Thoracic aorta (tissue), 2 donors: ENCODE data around the gene RPL14. TPM values are rescaled to one million over a fixed set of nuclear protein-coding genes. Genes with fewer than 3 reads are reported as not detected.
"Not testable (repeated sequence)": the region's sequence is repeated elsewhere in the genome, so short reads cannot be mapped to it uniquely, and the experiment has no call there.

ENCODE experiments used
- ATAC-seq: fragments of 150-250 bp; one replicate; pipeline ENCODE4 v1.8.0; 2017; ENCODE audit warnings: low read depth; ENCODE audit not compliant: insufficient number of reproducible peaks, low FRiP score
- DNase-seq: peaks from one replicate; pipeline ENCODE4 v3.0.0-alpha.2; 2020; ENCODE audit warnings: low spot score
- H3K27ac ChIP-seq, 2 donors: fragments of 200-600 bp; sonication (generic); 1 replicate in 1 of 2; 2 replicates in 1 of 2; pipeline ENCODE4 v1.5.1; 2016; ENCODE audit warnings: mild to moderate bottlenecking in 2 of 2, moderate library complexity in 2 of 2
- H3K27me3 ChIP-seq: fragments of 200-600 bp; sonication (generic); replicated peaks from 2 replicates; pipeline ENCODE4 v1.6.0; 2016; ENCODE audit warnings: mild to moderate bottlenecking; ENCODE audit not compliant: insufficient read depth
- H3K36me3 ChIP-seq: fragments of 200-600 bp; sonication (generic); one replicate; pipeline ENCODE4 v1.5.1; 2016
- H3K4me1 ChIP-seq, 2 donors: fragments of 200-600 bp; sonication (generic); 1 replicate in 1 of 2; 2 replicates in 1 of 2; pipeline versions ENCODE4 v1.5.1 to v1.6.0; 2016; ENCODE audit warnings: low read depth in 2 of 2, mild to moderate bottlenecking in 1 of 2; ENCODE audit not compliant: control insufficient read depth in 1 of 2
- H3K4me3 ChIP-seq: fragments of 200-600 bp; sonication (generic); 2 replicates; pipeline ENCODE4 v1.5.1; 2016; ENCODE audit warnings: mild to moderate bottlenecking
- H3K9me3 ChIP-seq: fragments of 200-600 bp; sonication (generic); 2 replicates; pipeline ENCODE4 v1.5.1; 2016
- total RNA-seq, 2 donors: library from RNA; depleted of rRNA; stranded (reverse); fragments of >200 nt; gene quantifications; one replicate each; pipeline versions ENCODE4 v1.1.0 to v1.2.3, GENCODE V29; 2016
- TF ChIP-seq, protein P1 (sequence below): fragments of 200-600 bp; sonication (generic); IDR thresholded peaks from one replicate; pipeline ENCODE4 v1.5.1; 2019; ENCODE audit warnings: antibody characterized with exemption

RPL14 gene
- total RNA-seq, 2 donors from 2014 or later: 145 to 291 TPM

DNA sequence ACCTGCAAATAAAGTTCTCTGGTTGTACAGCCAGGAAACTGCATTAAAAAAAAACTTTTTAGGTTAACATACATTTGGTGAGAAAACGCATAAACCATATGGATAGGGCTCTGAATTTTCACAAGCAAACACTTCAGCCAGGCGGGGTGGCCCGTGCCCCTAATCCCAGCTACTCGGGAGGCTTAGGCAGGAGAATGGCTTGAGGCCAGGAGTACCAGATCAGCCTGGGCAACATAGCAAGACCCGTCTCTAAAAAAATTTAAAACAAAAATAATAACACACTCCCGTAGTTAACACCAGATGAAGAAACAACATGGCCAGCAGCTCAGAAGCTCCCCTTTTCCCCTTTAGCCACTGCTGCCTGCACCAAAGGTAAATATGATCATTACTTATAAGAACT is 3.2 kb upstream of the RPL14 start:
- Histone ChIP-seq H3K27ac (peak overlapping the region; percentile 84 to 85), H3K4me3 (peak overlapping the region; percentile 79)

DNA sequence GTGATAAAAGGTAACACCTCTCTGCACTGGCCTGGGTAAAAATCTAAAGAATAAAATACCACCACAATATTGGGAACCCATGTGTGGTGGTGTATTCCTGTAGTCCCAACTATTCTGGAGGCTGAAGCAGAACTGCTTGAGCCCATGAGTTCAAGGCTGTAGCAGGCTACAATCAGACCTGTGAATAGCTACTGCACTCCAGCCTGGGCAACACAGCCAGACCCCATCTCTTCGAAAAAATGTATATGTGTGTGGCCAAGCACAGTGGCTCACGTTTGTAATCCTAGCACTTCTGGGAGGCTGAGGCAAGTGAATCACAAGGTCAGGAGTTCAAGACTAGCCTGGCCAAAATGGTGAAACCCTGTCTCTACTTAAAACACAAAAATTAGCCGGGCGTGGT is 1.8 kb upstream of the RPL14 start:
- DNase-seq (no peak), ATAC-seq (no peak)
- H3K9me3 ChIP-seq: no peaks in the 10 kb centered on the region
- peaks cover 8% of the 10 kb centered on the region for H3K36me3 ChIP-seq
- TF ChIP-seq, protein P1, sequence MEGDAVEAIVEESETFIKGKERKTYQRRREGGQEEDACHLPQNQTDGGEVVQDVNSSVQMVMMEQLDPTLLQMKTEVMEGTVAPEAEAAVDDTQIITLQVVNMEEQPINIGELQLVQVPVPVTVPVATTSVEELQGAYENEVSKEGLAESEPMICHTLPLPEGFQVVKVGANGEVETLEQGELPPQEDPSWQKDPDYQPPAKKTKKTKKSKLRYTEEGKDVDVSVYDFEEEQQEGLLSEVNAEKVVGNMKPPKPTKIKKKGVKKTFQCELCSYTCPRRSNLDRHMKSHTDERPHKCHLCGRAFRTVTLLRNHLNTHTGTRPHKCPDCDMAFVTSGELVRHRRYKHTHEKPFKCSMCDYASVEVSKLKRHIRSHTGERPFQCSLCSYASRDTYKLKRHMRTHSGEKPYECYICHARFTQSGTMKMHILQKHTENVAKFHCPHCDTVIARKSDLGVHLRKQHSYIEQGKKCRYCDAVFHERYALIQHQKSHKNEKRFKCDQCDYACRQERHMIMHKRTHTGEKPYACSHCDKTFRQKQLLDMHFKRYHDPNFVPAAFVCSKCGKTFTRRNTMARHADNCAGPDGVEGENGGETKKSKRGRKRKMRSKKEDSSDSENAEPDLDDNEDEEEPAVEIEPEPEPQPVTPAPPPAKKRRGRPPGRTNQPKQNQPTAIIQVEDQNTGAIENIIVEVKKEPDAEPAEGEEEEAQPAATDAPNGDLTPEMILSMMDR: no peak
- no peak overlapping the region for H3K4me3 ChIP-seq
- H3K27me3 ChIP-seq: no peaks in the 10 kb centered on the region
- peaks cover 20 to 44% of the 10 kb centered on the region in 2 donors for H3K4me1 ChIP-seq
- H3K27ac ChIP-seq: no peak overlapping the region

More for the DNA sequence above, 3.2 kb upstream of the RPL14 start:
- Histone ChIP-seq H3K9me3 (no peaks in the 10 kb centered on the region), H3K27me3 (no peaks in the 10 kb centered on the region), H3K36me3 (peaks cover 5% of the 10 kb centered on the region), H3K4me1 (peaks cover 20 to 37% of the 10 kb centered on the region in 2 donors)
- DNase-seq: no peak
- ATAC-seq: no peak
- TF ChIP-seq, protein P1: no peak

DNA sequence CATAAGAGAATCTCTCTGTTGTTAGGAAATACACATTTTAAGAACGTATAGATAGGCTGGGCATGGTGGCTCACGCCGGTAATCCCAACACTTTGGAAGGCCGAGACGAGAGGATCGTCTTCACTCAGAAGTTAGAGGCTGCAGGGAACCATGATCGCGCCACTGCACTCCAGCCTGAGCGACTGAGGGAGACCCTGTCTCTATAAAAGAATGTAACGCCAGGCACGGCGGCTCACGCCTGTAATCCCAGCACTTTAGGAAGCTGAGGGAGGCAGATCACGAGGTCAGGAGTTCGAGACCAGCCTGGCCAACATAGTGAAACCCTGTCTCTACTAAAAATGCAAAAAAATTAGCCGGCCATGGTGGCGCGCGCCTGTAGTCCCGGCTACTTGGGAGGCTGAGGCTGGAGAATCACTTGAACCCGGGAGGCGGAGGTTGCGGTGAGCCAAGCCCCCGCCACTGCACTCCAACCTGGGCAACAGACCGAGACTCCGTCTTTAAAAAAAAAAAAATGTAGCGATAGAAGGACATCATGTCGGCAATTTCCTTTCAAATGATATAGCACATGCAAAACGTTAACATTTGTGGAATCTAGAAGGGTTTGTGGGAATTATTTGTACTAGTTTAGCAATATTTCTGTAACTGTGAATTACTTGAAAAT is 730 bp upstream of the RPL14 start:
- no peak for ATAC-seq
- H3K9me3 ChIP-seq: no peaks in the 10 kb centered on the region
- H3K36me3 ChIP-seq: peaks cover 18% of the 10 kb centered on the region
- DNase-seq: no peak
- H3K27me3 ChIP-seq: no peaks in the 10 kb centered on the region
- H3K4me3 ChIP-seq: peak overlapping the region; percentile 95
- peak overlapping the region; percentile 82 to 85 for H3K27ac ChIP-seq
- TF ChIP-seq, protein P1: no peak
- H3K4me1 ChIP-seq: peaks cover 20 to 44% of the 10 kb centered on the region in 2 donors

DNA sequence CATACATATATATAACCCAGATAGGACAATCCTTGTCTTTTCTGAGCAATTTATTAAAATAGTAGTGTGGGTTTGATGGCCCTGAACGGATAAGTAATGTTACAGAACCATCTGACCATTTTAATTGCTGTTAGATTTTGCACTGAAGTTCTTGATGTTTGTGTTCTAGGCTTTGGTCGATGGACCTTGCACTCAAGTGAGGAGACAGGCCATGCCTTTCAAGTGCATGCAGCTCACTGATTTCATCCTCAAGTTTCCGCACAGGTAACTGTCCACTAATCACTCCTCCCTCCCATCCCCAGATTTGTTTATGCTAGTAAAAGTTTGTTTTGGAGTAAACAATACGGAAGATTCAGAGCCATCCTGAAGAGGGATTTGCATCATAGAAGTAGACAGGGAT is 1.3 kb downstream of the RPL14 start:
- no peaks in the 10 kb centered on the region for H3K9me3 ChIP-seq
- no peaks in the 10 kb centered on the region for H3K27me3 ChIP-seq
- no peak for ATAC-seq
- H3K36me3 ChIP-seq: peaks cover 34% of the 10 kb centered on the region
- TF ChIP-seq, protein P1: no peak
- peaks cover 16 to 33% of the 10 kb centered on the region in 2 donors for H3K4me1 ChIP-seq
- peak overlapping the region; percentile 95 for H3K4me3 ChIP-seq
- H3K27ac ChIP-seq: peak overlapping the region in 1 of 2 donors; percentile 82
- DNase-seq: no peak

DNA sequence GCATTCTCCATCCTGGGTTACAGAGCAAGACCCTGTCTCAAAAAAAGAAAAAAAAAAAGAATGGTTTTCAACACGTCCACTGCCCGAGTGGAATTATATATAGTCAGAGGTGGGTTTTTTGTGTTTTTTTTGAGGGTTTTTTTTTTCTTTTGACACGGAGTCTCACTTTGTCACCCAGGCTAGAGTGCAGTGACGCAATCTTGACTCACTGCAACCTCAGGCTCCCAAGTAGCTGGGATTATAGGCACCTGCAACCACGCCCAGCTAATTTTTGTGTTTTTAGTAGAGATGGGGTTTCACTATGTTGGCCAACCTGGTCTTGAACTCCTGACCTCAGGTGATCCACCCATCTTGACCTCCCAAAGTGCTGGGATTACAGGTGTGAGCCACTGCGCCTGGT is 3.3 kb downstream of the RPL14 start:
- not testable (repeated sequence) for H3K27me3 ChIP-seq, H3K27ac ChIP-seq, H3K4me3 ChIP-seq, DNase-seq, ATAC-seq, H3K9me3 ChIP-seq
- peaks cover 11 to 26% of the 10 kb centered on the region in 2 donors for H3K4me1 ChIP-seq
- peaks cover 37% of the 10 kb centered on the region for H3K36me3 ChIP-seq

DNA sequence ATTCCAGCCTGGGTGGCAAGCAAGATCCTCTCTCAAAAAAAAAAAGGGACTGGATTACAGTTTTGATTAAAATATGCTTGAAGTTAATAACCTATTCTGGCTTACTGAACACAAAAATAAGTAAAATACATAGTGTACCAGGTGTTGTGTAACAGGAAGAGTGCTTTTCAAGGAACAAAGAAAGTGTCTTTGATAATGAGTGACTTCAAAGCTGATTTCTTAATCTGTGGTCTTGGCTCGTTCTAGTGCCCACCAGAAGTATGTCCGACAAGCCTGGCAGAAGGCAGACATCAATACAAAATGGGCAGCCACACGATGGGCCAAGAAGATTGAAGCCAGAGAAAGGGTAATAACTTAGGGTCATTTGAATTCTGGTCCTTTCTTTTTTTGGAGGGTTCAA is 4.0 kb downstream of the RPL14 start:
- Histone ChIP-seq H3K36me3 (peaks cover 37% of the 10 kb centered on the region), H3K27ac (no peak overlapping the region), H3K27me3 (no peaks in the 10 kb centered on the region), H3K4me3 (no peak overlapping the region), H3K9me3 (no peaks in the 10 kb centered on the region), H3K4me1 (peaks cover 11 to 25% of the 10 kb centered on the region in 2 donors)
- ATAC-seq (no peak), DNase-seq (no peak)
- TF ChIP-seq, protein P1: no peak

DNA sequence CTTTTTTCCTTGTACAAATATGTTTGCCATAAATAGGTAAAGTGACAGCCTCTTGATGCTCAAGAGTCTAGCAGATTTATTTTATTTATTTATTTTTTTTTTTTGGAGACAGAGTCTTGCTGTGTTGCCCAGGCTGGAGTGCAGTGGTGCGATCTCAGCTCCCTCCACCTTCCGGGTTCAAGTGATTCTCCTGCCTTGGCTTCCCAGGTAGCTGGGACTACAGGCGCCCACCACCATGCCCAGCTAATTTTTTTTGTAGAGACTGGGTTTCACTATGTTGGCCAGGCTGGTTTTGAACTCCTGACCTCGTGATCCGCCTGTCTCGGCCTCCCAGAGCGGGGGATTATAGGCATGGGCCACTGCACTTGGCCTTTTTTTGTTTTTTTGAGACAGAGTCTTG is 5.7 kb downstream of the RPL14 start:
- H3K9me3 ChIP-seq, H3K27me3 ChIP-seq, ATAC-seq, H3K4me3 ChIP-seq, DNase-seq, H3K27ac ChIP-seq: not testable (repeated sequence)
- Histone ChIP-seq H3K4me1 (peaks cover 10 to 17% of the 10 kb centered on the region in 2 donors), H3K36me3 (peaks cover 37% of the 10 kb centered on the region)
